Breast epithelium (tissue), 3 donors: ENCODE results near the gene C4BPB.

ENCODE experiments used
- POLR2A ChIP-seq: fragments of 450-650 bp; IDR thresholded peaks from one replicate; pipeline ENCODE4 v1.6.1; 2016; ENCODE audit warnings: antibody characterized with exemption, mild to moderate bottlenecking, moderate library complexity
- POLR2AphosphoS5 ChIP-seq, 3 donors: sonication (generic); formaldehyde crosslinking; IDR thresholded peaks; one replicate each; pipeline ENCODE4 v1.6.1; 2017; ENCODE audit warnings: antibody characterized with exemption in 3 of 3
- TF ChIP-seq, protein P1 (sequence below), 3 donors: fragments of 450-650 bp; IDR thresholded peaks; one replicate each; pipeline ENCODE4 v1.5.1; 2016 to 2017; ENCODE audit warnings: antibody characterized with exemption in 3 of 3, mild to moderate bottlenecking in 3 of 3, moderate library complexity in 3 of 3

DNA sequence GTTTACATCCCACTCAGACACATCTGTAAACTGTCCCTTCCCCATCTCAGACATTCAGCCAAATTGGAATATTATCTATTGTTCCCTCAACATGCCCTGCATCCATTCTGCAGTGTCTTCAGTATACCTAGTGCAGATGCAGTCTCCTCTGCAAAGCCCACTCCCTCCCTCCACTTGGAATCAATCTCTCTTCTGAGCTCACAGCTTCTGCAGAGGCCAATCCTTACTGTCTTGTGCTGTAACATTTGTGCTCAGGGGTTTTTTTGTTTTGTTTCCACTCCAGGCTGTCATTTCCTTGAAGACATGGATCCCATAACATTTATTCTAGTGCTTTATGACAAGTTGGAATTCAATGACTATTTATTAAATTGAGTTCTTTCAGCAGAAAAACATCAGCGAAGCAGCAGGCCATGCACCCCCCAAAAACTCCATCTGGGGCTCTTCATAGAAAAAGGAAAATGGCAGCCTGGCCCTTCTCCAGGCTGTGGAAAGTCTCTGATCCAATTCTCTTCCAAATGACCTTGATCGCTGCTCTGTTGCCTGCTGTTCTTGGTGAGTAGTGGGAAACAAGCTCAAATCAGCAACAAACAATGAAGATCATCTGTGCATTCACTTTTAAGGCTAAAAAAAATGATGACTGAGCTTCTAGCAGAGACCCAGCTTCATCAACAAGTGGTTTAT is 24.1 kb downstream of the C4BPB start:
- TF ChIP-seq, protein P1, sequence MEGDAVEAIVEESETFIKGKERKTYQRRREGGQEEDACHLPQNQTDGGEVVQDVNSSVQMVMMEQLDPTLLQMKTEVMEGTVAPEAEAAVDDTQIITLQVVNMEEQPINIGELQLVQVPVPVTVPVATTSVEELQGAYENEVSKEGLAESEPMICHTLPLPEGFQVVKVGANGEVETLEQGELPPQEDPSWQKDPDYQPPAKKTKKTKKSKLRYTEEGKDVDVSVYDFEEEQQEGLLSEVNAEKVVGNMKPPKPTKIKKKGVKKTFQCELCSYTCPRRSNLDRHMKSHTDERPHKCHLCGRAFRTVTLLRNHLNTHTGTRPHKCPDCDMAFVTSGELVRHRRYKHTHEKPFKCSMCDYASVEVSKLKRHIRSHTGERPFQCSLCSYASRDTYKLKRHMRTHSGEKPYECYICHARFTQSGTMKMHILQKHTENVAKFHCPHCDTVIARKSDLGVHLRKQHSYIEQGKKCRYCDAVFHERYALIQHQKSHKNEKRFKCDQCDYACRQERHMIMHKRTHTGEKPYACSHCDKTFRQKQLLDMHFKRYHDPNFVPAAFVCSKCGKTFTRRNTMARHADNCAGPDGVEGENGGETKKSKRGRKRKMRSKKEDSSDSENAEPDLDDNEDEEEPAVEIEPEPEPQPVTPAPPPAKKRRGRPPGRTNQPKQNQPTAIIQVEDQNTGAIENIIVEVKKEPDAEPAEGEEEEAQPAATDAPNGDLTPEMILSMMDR (IDR thresholded peaks at IDR 0.05) = no peak
- no peak for TF ChIP-seq POLR2AphosphoS5 (IDR thresholded peaks at IDR 0.05)
- TF ChIP-seq POLR2A = no peak
